ENCODE measurements around the gene TFEB.

The TFEB gene

DNA sequence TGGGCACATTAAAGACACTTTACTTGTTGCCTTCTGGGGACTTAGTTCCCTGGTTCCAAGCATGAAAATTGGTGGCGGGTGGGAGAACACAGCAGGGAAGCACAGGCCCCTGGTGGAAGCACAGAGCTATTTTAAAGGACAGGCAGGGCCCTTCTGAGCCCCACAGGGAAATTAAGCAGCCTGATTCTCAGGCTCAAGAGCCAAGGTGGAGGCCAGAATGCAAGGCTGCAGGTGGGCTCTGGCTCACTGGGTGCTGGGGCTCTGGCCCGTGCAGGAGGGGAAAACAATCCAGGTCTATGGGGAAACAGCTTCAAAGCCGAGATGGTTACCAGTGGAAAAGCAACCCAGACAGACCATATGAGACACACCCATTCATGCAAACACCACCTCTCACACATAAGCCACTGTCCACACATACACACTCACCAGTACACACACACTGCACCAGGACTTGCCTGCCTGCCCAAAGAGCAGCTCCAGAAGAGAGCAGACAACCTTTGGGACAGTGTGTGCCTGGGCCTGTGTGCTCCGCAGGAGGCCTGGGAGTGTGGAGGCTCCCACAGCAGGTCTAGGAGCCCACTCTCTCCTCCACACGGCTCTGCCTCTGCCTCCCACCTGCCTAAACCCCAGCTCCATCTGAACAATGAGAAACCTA is 30.6 kb downstream of the TFEB start:
- DNase-seq: no peak

DNA sequence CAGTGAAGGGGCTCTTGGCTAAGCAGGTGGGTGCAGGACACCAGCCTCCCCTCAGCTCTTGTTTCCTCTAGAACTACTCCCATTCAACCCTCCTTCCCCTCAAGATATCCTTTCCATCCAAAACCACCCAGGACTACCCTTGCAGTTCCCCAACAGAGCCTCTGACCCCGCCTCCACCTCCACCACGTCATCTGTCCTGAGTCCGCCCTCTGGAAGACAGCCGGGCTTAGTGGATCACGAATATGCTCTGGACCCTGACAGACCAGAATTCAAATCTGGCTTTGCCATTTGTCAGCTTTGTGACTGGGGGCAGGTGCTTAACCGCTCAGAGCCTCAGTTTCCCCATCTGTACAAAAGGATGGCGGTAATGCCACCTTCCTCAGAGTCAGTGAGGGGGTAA is 31.4 kb downstream of the TFEB start:
- no peak for DNase-seq

DNA sequence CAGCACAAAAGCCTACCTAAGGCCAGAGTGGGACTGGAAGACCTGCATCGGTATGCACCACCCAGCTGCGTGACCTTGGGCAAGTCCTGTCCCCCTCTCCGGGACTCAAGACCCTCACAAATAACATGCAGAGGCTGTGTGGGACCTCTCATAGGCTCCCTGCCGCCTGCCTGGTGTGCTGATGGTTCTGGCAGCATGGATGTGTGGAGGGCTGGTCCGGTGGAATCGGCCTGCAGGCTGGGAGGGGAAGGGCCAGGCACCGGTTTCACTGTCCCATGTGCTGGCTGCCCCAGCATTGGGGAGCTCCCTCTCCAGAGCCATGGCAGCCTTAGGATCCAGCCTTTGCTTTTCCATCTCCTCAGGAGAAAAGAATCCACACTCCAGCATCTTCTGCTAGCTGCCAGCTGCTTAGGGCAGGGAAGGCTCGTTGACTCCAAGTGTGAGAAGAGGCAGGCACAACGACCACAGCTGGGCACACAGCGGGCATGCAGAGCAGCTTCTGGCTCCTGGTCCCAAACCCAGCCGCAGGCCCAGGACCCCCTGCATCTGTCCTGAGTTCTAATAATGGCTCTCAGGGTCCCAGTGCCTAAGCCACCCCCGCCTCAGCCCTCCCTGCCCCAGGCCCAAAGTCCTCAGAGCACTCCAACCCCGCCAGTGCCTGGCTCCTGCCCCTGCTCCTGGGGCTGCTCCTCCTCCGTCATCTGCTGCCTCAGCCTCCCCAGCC is 32.5 kb downstream of the TFEB start:
- no peak for DNase-seq

GRCh38 chr6:41702089-41702745 is 33.2 kb downstream of the TFEB start:
- DNase-seq: no peak

DNA sequence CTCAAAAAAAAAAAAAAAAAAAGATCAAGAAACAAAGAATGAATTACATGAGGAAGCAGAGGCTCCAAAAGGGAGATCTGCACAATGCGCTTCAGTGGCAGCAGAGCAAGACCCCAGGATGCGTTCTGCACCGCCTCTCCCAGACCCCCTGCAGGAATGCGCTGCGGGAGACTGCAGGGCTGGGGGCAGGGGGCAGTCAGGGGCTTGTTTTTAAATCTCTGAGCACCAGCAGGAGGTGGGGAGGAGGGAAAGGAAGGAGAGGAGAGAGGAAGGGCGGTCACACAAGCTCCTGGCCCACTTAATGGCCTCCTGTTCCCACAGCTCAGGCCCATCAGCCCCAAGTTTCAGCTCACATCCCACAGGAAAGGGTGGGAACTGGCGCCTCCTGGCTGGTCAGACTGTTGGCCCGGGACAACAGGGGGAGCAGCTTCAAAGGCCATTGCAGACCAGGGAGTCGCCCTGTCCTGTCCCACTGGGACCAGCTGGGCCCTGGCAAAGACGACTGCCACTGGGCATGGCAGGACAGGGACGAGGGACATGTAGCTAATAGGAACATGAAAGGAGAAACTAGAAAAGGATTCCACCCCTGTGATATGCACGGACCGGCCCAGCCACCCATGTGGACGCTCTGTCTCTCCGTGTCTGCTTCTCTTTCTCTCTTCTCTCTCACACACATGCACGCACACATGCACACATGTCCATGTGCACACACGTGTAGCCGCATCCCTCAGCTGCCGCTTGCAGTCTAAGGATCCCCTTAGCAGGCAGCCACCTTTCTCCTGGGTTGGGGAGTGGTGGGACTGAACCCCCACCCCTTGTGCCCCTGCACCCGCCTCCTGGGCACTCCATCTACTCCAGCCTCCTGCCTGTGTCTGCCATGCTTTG is 34.7 kb downstream of the TFEB start:
- DNase-seq: no peak

- no peak for DNase-seq
These were observed 36.3 kb downstream of the TFEB start for GRCh38 chr6:41699063-41699462.

DNA sequence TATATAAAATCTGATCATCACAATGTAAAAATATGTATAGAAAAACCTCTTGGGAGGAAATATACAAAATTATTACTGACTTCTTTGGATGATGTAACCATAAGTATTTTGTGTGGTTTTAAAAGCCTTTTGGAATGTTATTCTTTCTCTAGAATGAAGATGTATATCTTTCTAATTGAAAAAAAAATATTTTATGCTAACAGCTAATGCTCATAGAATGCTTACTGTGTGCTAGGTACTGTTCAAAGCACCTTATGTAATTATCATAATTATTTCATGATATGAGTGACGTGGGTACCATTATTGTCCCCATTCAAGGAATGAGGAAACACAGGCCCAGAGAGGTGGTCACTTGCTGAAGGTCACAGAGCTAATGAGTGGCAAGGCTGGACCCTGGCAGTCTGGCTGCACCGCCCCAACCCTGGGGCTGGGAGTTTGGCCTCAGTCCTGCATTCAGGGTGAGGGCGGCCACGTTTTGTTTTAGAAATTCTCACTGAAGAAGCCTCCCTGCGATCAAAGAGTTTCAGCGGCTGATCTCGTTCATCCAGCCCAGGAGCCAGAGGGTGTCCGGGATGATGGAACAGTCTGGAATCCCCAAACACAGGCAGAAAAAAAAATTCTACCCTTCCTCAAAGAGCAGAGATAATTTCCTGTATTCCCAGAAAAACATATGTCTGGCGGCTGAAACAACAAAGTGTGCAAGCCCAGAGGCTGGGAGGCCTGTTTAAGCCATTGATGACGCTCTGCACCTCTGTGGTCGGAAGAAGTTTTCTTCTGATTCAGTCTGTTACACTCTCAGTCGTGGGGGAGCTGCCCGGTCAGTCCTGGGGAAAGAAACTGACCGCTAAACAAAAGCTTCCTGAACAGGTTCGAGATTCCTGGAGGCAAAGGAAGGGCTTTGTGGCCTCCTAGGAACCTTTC is 37.3 kb downstream of the TFEB start:
- DNase-seq: no peak

GRCh38 chr6:41696788-41697187 is 38.6 kb downstream of the TFEB start:
- no peak for DNase-seq

DNA sequence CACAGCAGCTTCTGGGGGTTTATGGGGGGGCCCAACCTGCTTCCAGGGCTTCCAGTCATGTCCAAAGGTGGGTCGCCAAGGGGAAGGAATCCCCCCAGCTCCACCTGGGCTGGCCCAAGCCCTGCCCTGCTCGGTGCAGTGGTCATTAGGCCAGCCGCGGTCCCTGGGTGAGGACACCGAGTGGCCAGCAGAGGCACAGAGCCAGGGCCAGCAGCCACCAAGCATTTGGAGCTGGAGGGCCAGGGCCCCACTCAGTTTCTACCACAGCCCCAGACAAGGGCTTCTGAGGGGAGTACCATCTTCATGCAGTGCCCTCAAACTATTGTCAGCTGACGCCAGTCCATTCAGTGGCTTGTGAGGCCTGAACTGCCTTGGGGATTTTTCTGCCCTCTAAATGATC is 39.6 kb downstream of the TFEB start:
- DNase-seq: no peak

GRCh38 chr6:41694815-41695526 is 40.4 kb downstream of the TFEB start:
- DNase-seq: no peak

DNA sequence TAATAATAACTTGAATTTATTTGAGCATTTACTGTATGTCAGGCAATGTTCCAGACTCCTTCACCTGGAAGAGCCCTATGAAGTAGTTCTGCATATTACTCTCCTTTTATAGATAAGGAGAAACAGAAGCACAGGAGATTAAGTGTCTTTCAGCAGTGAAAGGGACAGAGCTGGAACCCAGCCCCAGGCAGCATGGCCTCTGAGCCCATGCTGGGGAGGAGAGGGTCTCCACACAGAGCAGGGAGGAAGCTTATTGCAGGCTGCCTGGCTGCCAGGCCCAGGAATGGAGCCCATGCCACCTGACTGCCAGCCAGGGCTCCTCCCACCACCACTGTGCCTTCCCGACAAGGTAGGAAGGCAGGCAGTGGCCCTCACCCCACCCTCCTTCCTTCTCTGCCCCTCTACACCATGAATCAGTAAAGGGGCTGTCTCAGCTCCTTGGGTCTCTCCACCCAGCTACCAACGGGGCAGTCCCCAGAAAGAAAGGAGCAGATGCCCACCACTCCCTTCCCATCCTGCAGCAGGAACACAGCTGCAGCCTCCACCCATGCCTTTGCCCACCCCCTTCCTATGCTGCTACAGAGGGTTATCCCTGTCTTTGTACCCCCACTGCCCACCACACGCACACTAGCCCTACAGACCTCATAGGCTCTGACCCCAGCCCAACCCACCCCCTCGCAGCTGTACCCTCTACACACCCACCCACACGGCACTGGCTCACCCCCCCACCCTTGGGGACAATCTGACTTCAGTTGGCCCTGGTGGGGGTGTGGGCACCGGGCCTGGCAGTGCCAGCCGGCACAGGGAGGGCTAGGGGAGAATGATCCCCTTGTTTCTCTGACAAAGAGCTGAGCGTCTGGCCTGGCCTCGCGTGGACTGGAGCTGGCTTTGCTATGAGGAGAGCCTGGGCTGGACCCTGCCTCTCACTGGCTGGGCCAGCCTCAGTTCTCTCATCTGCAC is 41.8 kb downstream of the TFEB start:
- DNase-seq: no peak

DNA sequence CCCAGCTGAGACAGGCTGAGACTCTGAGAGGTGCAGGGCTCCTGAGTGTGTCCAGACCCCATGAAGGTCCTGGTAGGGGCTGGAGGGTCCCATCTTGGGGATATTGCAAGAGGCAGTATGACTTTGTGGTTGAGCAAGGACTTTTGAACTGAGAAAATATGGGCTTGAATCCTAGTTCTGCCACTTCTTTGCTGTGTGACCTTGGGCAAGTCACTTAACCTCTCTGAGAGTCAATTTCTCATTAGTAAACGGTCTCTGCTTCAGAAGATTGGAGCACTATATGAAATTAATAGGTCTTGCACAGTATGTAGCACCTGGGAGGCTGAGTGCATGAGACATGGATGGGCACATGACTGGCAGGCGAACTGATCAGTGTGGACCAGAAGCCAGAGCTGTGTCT is 42.7 kb downstream of the TFEB start:
- no peak for DNase-seq

- no peak for DNase-seq
These were observed 43.2 kb downstream of the TFEB start for GRCh38 chr6:41692080-41692675.

DNA sequence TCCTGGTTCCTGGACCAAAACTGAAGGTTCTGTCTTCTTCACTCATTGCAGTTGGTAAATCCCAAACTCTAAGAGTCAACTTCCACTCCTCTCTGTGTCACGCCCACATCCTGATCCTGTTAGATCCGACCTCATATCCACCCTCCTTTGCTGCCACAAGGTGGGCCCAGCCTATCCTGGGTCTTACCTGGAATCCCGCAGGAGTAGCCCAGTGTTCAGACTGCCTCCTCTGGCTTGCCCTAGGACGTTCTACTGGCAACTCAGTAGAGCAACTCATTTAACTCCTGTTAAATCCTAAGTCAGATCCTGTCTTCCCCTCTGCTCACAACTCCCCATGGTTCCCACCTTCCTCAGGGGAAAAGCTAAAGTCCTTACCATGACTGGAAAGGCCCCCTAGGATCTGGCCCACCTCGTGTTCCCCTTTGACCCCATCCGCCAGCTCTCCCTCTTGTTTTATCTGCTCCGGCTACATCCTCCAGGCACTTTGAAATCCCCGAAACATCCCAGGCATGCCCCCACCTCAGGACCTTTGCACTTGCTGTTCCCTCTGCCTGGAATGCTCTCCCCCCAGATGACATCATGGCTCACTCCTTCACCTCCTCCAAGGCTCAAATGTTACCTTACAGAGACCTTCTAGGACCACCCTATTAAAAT is 43.9 kb downstream of the TFEB start:
- no peak for DNase-seq

DNA sequence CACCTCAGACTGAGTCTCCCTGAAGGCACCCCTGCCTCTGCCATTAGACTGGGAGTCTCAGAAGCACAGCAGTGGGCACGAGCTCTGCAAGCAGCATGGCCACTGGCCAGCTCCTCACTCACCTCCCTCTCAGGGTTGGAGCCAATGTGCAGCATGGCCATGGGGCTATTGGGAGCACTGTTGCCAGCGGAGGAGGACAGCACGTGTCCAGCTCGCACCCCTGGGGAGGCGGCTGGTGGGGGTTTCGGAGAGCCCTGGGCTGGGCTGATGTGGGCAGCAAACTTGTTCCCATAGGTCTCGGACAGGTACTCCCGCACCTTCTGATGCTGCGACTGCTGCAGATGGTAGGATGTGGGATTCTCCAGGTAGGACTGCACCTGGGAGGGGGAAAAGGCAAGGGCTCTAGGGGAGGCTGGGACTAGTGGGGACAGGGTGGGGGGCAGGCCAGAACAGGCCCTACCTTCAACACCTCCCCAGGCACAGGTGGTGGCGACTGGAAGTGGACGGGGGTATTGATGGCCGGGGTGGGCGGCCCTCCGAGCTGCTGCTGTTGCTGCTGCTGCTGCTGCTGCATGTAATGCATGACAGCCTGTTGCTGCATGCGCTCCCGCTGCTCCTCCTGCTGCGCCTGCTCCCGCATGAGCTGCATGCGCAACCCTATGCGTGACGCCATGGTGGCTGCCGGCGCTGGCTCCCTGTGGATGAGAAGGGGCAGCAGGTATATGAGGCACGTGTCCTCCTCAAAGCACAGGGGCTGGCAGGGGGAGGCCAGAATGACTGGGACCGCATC is 44.7 kb downstream of the TFEB start:
- no peak for DNase-seq

- no peak for DNase-seq
These were observed 46.0 kb downstream of the TFEB start for GRCh38 chr6:41689171-41690008.

GRCh38 chr6:41688256-41688965 is 47.0 kb downstream of the TFEB start:
- DNase-seq: no peak

Data from CD4-positive, alpha-beta T cell treated with Interleukin-4 for 4 hours (primary cell).